Measurements from ENCODE around the gene MYO1D. TPM values are rescaled to one million over a fixed set of nuclear protein-coding genes. Genes with fewer than 3 reads are reported as not detected.

Gene MYO1D
- total RNA-seq, 1 experiment from 2014 or later, result 1.3 TPM

- no peaks in the 10 kb centered on the region for H3K9me3 ChIP-seq (ENCODE audit: control insufficient read depth, insufficient read depth, low read depth, low read length)
- no TSS peak for BruUV-seq (replicated peaks)
These were observed 301.1 kb downstream of the MYO1D start for GRCh38 chr17:32575852-32576251.

GRCh38 chr17:32570081-32570396, 306.9 kb downstream of the MYO1D start:
- intact Hi-C loops (cut with micrococcal nuclease; ENCODE audit: unreplicated experiment), result no loop called here
- ChIA-PET POLR2A (no interaction called here), CTCF (no interaction called here)
- Histone ChIP-seq H3K27ac (ENCODE audit: low read length) (no peak overlapping the region), H3K36me3 (ENCODE audit: control insufficient read depth, insufficient read depth, low read length) (no peaks in the 10 kb centered on the region), H3K4me3 (ENCODE audit: low read depth in 2 of 2, low read length in 2 of 2) (no peak overlapping the region), H3K27me3 (ENCODE audit: control insufficient read depth, insufficient read depth, low read length) (peaks cover 3% of the 10 kb centered on the region; the same call in 1 of the 2 replicates), H3K9me3 (ENCODE audit: control insufficient read depth, insufficient read depth, low read depth, low read length) (no peaks in the 10 kb centered on the region), H3K4me1 (ENCODE audit: control insufficient read depth, insufficient read depth, low read length) (no peaks in the 10 kb centered on the region; the same call in 1 of the 2 replicates)
- TF ChIP-seq POLR2AphosphoS5 (IDR thresholded peaks at IDR 0.05; ENCODE audit: low read depth, low read length) (no peak), SIN3A (IDR thresholded peaks at IDR 0.05; ENCODE audit: borderline replicate concordance, insufficient read depth, low read depth, low read length) (no peak), TCF7L2 (IDR thresholded peaks at IDR 0.05; ENCODE audit: low read depth, low read length) (no peak)
- TF ChIP-seq, protein P1, sequence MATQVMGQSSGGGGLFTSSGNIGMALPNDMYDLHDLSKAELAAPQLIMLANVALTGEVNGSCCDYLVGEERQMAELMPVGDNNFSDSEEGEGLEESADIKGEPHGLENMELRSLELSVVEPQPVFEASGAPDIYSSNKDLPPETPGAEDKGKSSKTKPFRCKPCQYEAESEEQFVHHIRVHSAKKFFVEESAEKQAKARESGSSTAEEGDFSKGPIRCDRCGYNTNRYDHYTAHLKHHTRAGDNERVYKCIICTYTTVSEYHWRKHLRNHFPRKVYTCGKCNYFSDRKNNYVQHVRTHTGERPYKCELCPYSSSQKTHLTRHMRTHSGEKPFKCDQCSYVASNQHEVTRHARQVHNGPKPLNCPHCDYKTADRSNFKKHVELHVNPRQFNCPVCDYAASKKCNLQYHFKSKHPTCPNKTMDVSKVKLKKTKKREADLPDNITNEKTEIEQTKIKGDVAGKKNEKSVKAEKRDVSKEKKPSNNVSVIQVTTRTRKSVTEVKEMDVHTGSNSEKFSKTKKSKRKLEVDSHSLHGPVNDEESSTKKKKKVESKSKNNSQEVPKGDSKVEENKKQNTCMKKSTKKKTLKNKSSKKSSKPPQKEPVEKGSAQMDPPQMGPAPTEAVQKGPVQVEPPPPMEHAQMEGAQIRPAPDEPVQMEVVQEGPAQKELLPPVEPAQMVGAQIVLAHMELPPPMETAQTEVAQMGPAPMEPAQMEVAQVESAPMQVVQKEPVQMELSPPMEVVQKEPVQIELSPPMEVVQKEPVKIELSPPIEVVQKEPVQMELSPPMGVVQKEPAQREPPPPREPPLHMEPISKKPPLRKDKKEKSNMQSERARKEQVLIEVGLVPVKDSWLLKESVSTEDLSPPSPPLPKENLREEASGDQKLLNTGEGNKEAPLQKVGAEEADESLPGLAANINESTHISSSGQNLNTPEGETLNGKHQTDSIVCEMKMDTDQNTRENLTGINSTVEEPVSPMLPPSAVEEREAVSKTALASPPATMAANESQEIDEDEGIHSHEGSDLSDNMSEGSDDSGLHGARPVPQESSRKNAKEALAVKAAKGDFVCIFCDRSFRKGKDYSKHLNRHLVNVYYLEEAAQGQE (IDR thresholded peaks at IDR 0.05; ENCODE audit: insufficient read depth in 1 of 2, low read depth in 2 of 2, low read length in 1 of 2), result no peak
- TF ChIP-seq, protein P2, sequence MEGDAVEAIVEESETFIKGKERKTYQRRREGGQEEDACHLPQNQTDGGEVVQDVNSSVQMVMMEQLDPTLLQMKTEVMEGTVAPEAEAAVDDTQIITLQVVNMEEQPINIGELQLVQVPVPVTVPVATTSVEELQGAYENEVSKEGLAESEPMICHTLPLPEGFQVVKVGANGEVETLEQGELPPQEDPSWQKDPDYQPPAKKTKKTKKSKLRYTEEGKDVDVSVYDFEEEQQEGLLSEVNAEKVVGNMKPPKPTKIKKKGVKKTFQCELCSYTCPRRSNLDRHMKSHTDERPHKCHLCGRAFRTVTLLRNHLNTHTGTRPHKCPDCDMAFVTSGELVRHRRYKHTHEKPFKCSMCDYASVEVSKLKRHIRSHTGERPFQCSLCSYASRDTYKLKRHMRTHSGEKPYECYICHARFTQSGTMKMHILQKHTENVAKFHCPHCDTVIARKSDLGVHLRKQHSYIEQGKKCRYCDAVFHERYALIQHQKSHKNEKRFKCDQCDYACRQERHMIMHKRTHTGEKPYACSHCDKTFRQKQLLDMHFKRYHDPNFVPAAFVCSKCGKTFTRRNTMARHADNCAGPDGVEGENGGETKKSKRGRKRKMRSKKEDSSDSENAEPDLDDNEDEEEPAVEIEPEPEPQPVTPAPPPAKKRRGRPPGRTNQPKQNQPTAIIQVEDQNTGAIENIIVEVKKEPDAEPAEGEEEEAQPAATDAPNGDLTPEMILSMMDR (IDR thresholded peaks at IDR 0.05), result no peak
- ATAC-seq, result no peak
- no TSS peak for BruUV-seq (replicated peaks)
- DNase-seq (ENCODE audit: low read depth, low spot score), result no peak
- in situ Hi-C loops (cut with HindIII; ENCODE audit: low pct_unique_long_range_greater_than_20kb, low sequenced_read_pairs), result no loop called here

More at GRCh38 chr17:32575852-32576251, 301.1 kb downstream of the MYO1D start:
- intact Hi-C loops (cut with micrococcal nuclease; ENCODE audit: unreplicated experiment) (no loop called here), in situ Hi-C loops (cut with HindIII; ENCODE audit: low pct_unique_long_range_greater_than_20kb, low sequenced_read_pairs) (no loop called here)
- no peak for DNase-seq (ENCODE audit: low read depth, low spot score)
- no peak for TF ChIP-seq POLR2AphosphoS5 (IDR thresholded peaks at IDR 0.05; ENCODE audit: low read depth, low read length)
- TF ChIP-seq, protein P2 (IDR thresholded peaks at IDR 0.05), result no peak
- TF ChIP-seq, protein P1 (IDR thresholded peaks at IDR 0.05; ENCODE audit: insufficient read depth in 1 of 2, low read depth in 2 of 2, low read length in 1 of 2), result no peak
- no peak for TF ChIP-seq SIN3A (IDR thresholded peaks at IDR 0.05; ENCODE audit: borderline replicate concordance, insufficient read depth, low read depth, low read length)
- TF ChIP-seq TCF7L2 (IDR thresholded peaks at IDR 0.05; ENCODE audit: low read depth, low read length), result no peak
- no peak for ATAC-seq
- ChIA-PET CTCF (no interaction called here), POLR2A (no interaction called here)
- Histone ChIP-seq H3K4me1 (ENCODE audit: control insufficient read depth, insufficient read depth, low read length) (no peaks in the 10 kb centered on the region), H3K4me3 (ENCODE audit: low read depth in 2 of 2, low read length in 2 of 2) (no peak overlapping the region), H3K27me3 (ENCODE audit: control insufficient read depth, insufficient read depth, low read length) (peaks cover 5% of the 10 kb centered on the region; the same call in 1 of the 2 replicates), H3K36me3 (ENCODE audit: control insufficient read depth, insufficient read depth, low read length) (no peaks in the 10 kb centered on the region), H3K27ac (ENCODE audit: low read length) (no peak overlapping the region)

Data from Panc1 (cell line).